GM18511 (cell line): ENCODE data around the gene UBQLN1.
"Not testable (repeated sequence)": the region's sequence is repeated elsewhere in the genome, so short reads cannot be mapped to it uniquely, and the experiment has no call there.

Source experiments
- ATAC-seq: cut with Tn5 transposase; IDR thresholded peaks from one replicate; pipeline ENCODE4 v1.9.1; 2021; ENCODE audit warnings: mild to moderate bottlenecking, moderate library complexity; ENCODE audit not compliant: unreplicated experiment

UBQLN1 gene

DNA sequence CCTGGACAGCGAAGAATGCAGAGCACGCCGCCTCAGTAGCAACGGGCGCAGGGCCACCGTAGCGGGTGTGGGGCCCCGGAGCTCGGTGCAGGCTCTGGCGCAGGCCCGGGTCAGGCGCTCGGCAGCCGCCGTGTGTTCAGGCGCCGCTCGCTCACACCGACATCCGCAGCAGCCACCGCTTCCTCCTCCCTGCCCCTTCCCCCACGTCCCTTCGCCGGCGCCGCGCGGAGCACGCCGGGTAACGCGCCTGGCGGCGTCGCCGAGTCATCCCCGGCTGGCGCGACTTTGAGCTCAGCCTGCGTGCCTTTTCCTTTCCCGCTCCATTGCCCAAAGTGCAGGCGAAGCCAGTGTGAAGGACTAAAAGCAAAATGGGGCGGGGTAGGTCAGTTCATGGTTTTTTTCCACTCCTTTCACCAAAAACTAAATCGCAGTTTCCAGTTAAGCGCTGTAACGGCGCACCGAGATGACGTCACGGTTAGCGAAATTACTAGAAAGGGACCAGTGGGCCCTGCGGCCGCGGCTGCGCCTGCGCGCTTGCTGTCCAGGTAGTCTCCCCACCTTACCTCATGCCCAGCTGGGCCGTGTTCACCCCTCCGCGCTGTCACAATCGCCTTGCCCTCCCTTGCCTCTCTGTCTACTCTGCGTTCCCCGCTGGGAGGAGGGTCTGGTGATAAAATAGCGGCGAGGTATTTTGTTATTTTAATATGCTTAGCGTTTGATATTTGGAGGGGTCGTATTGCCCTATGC is at the start of gene UBQLN1:
TSS of gene UBQLN1 (minus strand) at position 191 of the 747 bp plus-strand sequence. CDS start 279 bp downstream, outside the sequence.
- peak; percentile 82 for ATAC-seq

DNA sequence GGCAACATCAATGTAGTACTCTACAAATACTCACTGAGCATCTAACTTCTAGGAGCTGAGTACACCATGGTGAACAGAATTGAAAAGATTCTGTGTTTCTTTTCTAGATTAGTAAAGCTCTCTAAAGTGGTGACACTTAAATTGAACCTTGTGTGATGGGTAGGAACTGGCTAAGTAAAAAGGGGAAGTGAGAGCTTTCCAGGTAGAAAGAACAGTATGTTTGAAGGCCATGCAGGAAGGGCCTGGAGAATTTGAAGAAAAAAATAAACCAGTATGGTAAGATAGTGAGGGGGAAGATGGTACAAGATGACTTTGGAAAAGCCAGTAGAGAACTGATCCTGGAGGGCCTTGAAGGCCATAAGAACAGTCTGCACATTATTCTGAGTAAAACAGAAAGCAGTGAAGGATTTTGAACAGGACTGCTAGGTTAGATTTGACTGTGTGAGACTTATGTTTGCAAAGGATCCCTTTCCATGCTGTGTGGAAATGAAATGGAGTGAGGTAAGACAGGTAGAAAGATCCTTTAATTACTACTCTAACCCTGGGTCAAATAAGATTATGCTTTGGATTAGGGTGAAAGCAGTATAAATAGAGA is 46.7 kb upstream of the UBQLN1 start:
- peak; percentile 87 for ATAC-seq

DNA sequence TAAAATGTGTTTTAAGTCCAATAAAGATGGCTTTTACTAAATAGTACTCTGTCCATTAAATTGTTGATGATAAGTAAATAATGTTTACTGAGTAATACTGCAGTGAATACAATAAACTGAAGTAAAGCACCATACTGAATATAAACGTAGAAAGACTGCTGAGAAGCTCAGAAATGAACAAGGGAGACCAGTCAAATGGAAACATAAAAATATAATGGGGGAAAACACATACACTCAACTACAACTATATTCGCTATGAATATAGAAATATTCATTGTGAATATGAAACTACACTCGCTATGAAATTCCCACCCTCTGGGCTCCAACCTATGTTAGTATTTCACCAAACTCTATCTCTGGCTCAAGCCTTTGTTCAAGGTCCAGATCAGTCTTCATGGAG is 41.9 kb upstream of the UBQLN1 start:
- ATAC-seq: no peak

DNA sequence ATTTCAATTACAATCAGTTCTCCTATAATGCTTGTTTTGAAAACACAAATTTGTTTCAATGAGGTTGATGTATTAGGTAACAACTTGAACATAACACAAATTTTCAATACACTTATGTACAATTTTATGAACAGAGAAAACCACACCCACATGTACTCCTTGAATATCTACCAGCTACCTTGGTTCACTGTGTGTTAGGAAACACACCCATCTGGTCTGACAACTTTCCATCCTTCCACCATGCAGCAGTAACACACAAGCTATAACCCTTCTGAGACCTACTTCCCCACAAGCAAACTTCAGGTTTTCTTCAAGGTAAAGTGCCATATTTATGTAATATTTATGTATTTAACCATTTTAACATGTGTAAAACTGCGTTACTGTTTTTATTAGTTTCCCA is 36.4 kb upstream of the UBQLN1 start:
- ATAC-seq: no peak

DNA sequence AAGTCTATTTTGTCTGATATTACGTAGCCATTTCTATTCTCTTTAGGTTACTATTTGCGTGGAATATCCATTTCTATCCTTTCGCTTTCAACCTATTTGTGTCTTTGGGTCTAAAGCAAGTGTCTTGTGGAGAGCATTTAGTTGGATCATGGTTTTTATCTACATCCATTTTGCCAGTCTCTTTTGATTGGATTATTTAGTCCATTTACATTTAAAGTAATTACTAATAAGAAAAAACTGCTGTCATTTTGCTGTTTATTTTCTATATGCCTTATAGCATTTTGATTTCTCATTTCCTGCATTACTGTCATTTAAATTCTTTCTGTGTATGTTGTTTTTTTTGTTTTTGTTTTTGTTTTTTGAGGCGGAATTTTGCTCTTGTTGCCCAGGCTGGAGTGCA is 26.0 kb upstream of the UBQLN1 start:
- ATAC-seq: no peak

DNA sequence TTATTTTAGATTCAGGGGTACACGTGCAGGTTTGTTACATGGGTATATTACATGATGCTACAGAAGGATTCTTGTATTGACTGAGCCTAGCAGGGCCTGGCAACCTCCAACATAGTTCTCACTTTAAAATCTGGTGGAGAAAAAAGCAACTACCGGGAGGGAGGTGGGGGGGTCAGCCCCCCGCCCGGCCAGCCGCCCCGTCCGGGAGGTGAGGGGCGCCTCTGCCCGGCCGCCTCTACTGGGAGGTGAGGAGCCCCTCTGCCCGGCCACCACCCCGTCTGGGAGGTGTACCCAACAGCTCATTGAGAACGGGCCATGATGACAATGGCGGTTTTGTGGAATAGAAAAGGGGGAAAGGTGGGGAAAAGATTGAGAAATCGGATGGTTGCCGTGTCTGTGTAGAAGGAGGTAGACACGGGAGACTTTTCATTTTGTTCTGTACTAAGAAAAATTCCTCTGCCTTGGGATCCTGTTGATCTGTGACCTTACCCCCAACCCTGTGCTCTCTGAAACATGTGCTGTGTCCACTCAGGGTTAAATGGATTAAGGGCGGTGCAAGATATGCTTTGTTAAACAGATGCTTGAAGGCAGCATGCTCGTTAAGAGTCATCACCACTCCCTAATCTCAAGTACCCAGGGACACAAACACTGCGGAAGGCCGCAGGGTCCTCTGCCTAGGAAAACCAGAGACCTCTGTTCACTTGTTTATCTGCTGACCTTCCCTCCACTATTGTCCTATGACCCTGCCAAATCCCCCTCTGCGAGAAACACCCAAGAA is 21.0 kb upstream of the UBQLN1 start:
- not testable (repeated sequence) for ATAC-seq

GRCh38 chr9:83724436-83724835 is 16.7 kb upstream of the UBQLN1 start:
- no peak for ATAC-seq

DNA sequence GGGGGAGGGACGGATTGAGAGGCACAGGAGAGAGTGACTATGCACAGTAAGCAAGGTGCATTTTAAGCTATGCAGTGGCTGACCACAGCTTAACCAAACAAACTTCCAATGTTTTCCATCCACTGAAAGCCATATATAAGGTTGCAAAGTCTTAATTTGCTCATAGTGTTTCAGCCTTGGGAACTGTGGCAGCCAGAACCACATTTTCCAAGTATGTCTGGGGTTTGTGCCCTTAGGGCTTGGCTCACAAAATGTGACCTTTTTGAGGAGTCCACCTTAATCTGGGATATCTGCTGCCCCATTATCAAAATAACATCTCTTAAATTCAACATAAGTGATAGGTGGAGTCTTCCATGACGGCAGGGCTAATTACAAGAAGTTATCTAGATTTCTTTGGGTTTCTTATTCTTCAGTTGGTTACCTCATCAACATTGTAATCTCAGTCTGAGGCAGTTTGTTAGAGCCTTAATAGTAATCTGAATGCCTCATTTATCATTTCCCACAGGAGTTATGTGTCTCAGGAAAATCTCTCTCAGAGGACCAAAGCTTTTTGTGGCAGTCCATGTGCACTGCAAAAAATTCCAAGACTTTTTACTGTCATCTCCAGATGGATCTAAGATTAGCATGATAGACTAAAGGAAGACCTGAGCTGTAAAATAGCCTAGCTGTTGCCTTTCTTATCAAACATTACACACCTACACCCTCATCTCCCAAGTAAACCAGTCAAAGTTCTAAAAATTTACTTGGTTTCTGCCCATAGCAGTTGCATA is 15.2 kb upstream of the UBQLN1 start:
- ATAC-seq: no peak

DNA sequence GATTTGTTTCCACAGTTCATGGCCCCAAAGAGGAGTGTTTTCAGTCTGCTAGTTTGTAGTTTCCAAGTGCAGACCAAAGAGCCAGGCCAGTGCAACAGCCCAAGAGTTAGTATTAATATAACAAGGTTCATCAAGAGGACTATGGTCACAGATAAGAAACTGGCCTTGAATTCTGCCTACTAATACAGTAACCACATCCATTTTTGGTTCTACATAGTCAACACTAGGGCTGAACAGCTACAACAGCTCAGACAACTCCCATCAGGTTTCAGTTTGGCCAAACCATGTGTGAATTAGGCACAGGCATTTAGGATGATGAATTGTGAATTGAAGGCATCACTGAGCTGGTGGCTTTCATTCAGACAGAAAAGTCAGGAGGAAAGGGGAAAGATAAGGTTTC is 13.8 kb upstream of the UBQLN1 start:
- no peak for ATAC-seq

DNA sequence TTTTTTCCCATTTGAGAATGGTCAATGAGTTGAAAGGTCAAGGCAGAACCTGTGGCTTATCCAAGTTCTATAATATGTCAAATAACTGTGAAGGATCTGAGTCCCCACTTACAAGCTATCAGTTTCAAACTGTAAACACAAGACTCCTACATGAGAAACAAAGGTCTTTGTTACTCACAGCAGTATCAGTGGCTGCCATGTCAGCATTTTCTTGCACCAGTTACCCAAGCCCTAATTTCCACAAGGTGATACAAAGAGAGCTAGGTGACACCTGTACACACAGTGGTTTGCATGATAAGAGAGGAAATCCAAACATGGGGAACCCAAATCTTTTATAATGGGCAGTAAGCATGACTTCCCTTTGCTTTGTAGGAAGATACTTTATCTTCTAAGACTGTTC is 8.0 kb upstream of the UBQLN1 start:
- no peak for ATAC-seq

DNA sequence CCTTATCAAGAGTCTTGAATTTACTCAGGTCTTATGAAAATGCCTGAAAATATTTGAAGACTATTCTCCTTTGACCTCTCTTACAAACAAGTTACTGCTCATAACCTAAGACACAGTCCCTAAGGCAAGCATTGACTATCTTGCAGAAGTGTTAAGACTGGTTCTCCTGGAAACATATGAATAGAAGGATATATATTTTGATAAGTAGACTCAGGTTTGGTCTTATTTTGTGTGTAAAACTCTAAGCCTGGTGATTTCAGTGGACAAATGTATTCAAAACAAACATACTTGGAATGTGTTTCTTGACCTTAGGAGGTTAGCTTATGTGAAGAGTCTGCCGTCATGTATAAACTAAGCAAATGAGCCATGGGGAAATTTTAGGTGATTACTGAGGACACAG is 7.5 kb upstream of the UBQLN1 start:
- ATAC-seq: no peak

- peak; percentile 68 for ATAC-seq
These were observed 6.6 kb upstream of the UBQLN1 start for GRCh38 chr9:83714329-83714728.

DNA sequence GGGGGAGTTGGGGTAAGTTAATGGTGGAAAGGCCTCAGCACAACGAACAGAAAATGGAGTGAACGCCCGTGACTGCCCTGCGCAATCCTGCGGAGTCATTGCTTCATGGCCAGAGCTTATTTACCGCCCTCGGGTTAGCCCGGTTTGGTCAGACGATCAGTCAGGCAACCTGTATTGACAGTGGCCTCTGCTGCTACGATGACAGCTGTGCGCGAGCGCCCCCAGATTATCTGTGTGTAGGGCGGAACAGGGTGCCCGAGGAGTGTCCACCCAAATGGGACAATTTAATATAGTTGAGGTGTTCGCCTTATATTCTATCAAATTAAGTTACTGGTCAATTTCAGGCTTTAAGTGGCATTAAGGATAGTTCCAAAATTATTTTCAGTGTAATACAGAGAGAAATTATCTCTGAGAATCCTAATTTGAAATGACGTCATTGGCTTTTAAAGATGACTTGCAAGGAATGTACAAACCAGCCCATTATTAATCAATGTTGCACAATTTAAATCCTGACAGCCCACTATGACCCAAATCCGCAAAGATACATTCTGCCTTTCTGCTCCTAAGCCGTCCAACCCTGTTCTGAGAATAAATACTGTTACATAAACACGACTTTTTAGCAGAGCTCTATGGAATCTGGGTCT is 879 bp upstream of the UBQLN1 start:
- peak; percentile 66 for ATAC-seq

- peak; percentile 61 for ATAC-seq
These were observed 315 bp downstream of the UBQLN1 start for GRCh38 chr9:83707518-83707767.

DNA sequence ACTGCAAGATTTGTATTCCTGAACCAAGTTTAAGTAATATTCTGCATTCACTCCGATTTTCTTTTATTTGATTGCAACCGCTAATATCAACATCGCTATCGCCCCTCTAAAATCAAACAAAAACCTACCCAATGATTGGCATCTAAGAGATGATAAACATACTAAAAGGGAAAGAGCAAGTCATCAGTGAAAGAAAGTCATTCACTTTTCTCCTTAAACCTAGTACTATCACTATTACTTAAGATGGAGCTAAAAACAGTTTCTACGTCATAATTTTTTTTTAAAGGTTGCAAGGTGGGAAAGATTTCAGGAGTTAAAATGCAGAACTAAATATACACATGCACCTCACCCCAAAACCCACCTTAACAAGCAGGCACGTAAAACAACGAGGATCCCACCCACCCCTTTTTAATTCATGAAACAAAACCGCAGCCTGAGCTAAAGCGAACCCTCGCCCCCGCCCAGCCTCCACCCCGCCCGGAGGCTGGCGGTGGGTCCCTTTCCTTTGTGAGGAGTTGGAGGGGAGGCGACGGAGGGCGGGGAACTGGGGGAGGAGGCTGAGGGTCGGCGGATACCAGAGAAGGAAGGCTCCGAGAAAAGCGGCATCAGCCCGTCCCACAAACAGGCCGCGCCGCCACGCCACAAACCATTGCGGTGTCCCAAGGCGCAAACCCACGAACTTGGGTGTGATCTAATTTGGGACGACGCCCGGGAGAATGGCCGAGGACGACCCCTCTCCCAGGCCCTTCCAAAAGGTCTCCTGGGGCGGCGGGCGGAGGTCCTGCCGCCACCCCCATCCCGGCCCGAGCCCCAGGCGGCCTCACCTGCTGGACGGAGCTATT is 861 bp downstream of the UBQLN1 start:
- peak; percentile 20 for ATAC-seq

- ATAC-seq: not testable (repeated sequence)
These were observed 2.5 kb downstream of the UBQLN1 start for GRCh38 chr9:83705219-83705651.

DNA sequence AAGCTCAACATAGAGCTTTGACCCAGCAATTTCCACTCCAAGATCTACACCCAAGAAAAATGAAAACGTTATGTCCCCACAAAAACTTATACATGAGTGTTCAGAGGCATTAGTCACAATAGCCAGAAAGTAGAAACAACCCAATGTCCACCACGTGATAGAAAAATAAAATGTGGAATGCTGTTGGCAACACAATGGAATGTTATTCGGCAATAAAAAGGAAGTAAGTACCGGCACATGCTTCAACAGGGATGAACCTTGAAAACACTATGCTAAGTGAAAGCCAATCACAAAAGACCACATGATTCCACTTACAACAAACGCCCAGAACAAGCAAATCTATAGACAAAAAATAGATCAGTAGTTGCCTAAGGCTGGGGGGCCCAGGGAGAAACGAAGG is 6.0 kb downstream of the UBQLN1 start:
- ATAC-seq: no peak

DNA sequence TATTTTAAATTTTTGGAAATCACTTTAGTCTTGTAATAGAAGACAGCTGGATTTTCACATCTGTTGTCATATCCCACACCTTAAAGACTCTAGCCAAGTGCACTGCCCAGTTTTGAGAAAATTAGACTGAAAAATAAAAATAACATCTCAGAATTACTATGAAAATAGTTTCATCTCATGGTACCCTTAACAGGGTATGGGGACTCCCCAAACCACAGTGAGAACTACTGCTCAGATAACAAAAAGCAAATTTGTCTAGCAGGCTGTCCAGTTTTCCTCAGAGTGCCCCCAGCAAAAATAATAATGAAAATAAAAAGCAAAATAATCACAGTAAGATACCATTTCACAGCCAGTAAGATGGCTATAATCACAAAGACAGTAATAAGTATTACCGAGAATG is 6.5 kb downstream of the UBQLN1 start:
- no peak for ATAC-seq

DNA sequence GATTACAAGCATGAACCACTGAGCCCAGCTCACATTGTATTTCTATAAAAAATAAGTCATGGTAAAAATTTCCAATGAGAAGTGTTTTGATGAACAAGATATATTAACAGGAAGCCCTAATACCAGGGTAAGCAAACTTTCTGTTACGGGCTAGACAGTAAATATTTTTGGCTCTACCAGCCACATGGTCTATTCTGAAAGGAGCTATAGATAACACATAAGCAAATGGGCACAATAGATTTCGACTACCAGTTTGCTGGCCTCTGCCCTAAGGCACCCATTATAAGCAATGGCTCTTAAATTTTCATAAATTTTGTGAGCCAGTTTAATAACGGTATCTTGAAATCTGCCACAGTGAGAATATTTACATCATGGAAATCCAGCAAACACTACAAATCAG is 8.1 kb downstream of the UBQLN1 start:
- ATAC-seq: peak; percentile 38

DNA sequence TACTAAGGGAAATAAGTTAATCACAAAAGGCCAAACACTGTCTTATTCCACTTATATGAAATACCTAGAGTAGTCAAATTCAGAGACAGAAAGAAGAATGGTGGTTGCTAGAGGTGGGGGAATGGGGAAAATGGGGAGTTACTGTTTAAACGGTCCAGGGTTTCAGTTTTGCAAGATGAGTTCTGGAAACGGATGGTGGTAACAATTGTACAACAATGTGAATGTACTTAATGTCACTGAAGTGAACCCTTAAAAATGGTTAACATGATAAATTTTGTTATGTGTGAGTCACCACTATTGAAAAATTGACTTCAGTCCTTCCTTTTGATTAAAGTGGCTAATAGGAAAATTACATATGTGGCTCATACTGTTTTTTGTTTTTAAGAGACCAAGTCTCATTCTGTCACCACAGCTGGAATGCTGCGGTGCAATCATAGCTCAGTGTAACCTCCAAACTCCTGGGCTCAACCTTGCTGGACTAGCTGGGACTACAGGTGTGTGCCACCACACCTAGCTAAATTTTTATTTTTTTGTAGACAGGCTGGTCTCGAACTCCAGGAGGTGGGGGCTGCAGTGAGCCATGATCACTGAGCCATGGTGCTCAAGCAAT is 8.7 kb downstream of the UBQLN1 start:
- ATAC-seq: peak; percentile 65
